Hypothalamus (tissue), 51 donors: ENCODE measurements around the gene YWHAG.
A peak's percentile ranks its signal among the peaks of the same experiment; 100 is the strongest.
"Not testable (repeated sequence)": the region's sequence is repeated elsewhere in the genome, so short reads cannot be mapped to it uniquely, and the experiment has no call there.

Experiments
- DNase-seq, 51 donors: peaks; one replicate each; lab custom pipeline; 2025; lab: John Stamatoyannopoulos, UW

YWHAG gene

DNA sequence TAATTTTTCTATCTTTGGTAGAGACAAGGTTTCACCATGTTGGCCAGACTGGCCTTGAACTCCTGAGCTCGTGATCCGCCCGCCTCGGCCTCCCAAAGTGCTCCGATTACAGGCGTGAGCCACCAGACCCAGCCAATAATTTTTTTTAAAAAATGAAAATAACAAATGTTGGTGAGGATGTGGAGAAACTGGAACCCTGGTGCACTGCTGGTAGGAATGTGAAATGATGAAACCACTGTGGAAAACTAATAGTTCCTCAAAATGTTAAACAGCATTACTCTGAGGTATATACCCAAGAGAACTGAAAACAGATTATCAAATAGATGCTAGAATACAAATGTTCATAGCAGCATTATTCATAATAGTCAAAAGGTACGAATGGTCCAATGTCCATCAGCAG lies 23.0 kb upstream of the YWHAG start:
- DNase-seq: no peak

DNA sequence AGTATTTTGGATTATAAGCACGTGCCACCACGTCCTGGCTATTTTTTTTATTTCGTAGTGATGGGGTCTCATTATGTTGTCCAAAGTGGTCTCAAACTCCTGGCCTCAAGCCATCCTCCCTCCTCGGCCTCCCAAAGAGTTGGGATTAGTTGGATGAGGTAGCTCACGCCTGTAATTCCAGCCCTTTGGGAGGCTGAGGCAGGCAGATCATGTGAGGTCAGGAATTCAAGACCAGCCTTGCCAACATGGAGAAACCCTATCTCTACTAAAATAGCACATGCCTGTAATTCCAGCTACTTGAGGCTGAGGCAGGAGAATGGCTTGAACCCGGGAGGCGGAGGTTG lies 21.8 kb upstream of the YWHAG start:
- no peak for DNase-seq

DNA sequence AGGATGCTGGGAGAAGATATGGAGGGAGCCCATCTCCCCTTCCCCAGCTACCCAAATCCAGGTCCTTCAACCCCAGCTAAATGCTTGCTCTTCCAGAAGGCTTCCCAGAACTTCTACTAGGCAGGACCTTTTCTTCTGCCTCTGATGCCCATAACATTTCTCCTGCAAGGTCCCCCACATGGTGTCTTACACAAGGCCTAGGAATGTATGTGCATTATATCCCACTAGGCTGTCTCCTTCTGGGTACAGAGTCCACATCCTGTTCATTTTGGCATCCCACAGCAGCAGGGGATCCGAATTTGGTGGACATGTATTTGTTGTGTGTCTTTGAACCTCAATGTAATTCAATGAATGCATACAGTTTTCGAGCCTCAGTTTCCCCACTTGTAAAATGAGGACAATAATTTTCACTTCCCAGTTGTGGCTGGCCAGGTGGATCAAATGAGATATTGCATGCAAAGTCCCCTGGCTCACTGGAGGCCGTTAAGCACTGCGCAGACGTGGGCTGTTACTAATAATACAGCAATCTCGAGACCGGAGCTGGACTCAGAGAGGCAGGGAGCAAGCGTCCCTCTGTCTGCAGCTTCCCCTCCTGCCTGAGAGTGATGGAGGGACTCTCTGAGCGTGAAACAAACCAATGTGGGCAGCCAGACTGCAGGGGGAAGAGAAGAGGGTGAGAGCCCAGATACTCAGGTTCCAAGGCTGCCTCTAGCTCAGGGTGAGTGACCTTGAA lies 18.6 kb upstream of the YWHAG start:
- DNase-seq: peak in 1 of 51 donors; percentile 7

DNA sequence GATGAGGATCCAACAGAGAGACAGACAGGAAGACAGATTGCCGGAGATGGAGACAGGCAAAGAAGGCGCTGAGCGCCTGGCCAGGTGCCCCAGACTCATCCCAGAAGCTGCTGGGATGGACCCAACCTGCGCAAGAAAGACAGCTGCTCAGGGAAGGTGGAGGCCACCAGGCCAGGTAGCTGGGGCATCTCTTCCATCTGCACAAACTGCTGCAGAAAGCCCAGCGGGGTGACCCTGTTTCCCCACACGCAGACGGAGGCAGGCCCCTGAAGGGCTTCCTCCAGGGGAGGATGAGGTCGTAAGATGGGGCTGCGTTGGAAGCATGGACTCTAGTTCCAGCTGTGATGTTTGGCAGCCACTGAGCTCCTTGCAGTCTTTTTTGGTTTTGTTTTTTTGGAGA lies 16.5 kb upstream of the YWHAG start:
- no peak for DNase-seq

DNA sequence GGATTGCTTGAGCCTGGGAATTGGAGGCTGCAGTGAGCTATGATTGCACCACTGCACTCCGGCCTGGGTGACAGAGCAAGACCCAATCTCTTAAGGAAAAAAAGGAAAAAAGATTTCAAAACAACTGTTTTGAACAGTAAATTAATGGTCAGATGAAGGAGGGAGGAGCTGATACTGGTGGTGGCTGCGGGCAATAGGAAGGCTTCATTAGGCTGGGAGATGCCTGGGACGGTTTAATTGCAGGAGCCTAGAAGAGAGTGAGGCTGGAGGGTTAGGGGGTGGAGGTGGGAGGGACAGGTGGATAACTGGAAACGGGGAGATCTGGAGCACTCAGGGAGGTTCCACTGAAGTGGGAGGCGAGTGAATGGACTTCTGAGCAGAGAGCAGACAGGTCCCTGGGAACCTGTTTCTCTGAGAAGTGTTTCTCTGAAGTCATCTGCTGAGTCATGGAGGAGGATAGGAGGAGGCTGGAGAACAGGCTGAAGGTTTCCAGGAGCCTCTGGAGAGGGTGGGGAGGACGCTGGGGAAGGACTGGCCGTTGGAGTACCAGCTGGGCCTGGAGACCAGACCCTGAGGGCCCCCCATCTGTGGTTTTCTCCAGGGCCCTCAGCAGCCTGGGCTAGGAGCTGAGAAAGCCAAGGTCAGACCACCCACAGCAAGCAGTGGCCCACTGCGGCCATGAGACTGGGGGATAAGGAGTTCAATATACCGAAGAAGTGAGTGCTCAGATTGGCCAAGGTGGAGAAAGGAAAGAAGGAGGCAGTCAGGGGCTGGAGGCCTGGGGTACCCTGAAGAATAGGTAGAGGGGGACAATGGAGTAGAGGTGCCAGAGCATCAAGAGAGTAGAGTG lies 14.4 kb upstream of the YWHAG start:
- peak in 1 of 51 donors; percentile 15 for DNase-seq

DNA sequence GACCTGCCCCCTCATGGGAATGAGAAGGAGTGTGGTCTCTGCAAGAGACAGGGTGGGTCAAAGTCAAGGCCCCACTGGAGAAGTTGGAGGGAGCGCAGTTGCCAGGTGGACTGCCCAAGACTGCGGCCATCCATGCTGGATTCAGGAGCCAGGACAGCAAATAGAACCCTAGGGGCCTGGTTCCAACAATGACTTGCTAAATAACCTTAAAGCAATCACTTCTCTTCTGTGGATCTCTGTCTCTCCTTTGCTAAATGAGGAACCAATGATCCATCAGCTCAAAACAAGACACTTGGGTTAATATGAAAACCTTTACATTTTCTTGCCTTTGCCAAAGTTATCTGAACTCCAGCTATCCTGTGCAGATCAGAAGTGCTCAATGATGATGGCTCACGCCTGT lies 12.6 kb upstream of the YWHAG start:
- DNase-seq: no peak

DNA sequence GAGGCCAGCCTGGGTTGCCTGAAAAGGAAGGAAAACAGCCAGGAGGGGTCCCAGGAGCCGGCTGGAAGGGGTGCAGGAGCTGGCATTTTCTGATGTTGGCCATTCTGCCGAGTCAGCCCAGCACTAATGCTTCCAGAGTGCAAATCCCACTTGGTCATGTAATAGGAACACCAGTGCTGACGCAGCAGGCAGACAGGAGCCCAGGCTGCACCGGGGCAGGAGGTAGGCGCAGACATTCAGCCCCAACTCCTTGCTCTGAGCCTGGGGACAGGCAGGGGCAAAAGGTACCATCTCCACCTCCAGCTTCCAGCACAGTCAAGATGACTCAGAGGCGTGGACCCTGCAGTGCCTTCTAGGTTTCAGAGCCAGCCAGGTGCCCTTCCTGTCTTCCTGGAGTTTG lies 10.2 kb upstream of the YWHAG start:
- no peak for DNase-seq

DNA sequence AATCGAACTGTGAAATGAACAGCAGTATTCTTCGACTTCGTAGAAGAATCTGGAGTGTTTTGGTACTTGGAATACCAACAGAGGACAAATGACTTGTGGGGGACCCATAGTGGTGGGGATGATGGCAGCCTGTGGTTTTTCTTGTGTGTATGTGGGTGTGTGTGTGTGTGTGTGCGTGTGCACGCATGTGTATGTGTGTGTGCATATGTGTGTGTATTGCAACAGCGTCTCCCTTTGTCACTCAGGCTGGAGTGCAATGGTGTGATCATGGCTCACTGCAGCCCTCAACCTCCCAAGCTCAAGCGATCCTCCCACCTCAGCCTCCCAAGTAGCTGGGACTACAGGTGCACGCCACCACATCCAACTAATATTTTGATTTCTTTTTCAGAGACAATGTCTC lies 9.4 kb upstream of the YWHAG start:
- DNase-seq: no peak

DNA sequence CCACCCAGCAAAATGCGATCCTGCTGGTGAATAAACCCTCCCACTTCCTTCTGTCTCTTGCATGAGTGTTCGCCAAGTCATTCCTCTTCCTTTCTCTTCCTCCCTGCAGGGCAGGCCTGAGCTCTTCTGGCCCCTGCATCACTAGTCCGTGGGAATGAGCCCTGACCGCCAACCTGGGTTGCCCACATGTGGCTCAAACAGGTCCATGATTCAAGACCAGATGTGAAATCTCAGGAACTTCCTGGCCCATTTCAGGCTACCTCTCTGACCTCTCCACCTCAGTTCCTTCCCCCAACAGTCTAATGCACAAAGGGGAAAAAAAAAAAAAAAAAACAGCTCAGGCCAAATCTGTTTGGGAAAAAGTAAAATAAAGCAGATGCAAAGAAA lies 5.4 kb upstream of the YWHAG start:
- peak in 2 of 51 donors; percentile 14 to 50 for DNase-seq

DNA sequence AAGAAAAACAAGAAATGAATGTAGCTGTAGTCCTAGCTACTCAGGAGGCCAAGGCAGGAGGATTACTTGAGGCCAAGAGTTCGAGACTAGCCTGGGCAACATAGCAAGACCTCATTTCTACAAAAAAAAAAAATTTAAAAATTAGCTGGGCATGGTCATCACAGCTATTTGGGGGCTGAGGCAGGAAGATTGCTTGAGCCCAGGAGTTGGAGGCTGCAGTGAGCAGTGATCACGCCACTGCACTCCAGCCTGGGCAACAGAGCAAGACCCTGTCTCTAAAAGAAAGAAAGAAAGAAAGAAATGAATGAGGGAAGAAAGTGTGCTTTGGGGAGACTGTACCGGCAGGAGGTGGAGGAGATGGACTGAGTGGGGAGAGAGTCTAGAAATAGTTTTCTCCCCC lies 5.0 kb upstream of the YWHAG start:
- DNase-seq: not testable (repeated sequence)

DNA sequence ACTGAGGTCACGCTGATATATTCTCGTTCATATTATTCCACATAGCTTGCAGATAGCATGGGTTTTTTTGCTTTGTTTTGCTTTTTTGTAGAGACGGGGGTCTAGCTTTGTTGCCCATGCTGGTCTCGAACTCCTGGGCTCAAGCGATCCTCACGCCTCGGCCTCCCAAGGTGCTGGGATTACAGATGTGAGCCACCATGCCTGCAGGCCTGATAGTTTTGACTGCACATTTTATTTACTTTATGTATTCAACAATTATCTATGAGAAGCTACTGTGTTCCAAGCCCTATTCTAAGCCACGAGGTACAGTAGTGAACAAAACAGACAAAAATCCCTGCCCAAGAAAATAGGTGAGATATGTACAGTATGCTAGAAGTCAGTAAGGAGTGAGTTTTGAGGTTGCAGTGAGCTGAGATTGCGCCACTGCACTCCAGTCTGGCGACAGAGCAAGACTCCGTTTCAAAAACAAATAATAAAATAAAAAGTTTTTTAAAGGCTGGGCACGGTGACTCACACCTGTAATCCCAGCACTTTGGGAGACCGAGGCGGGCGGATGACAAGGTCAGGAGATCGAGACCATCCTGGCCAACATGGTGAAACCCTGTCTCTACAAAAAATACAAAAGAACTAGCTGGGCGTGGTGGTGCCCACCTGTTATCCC lies 1.3 kb upstream of the YWHAG start:
- DNase-seq: no peak

DNA sequence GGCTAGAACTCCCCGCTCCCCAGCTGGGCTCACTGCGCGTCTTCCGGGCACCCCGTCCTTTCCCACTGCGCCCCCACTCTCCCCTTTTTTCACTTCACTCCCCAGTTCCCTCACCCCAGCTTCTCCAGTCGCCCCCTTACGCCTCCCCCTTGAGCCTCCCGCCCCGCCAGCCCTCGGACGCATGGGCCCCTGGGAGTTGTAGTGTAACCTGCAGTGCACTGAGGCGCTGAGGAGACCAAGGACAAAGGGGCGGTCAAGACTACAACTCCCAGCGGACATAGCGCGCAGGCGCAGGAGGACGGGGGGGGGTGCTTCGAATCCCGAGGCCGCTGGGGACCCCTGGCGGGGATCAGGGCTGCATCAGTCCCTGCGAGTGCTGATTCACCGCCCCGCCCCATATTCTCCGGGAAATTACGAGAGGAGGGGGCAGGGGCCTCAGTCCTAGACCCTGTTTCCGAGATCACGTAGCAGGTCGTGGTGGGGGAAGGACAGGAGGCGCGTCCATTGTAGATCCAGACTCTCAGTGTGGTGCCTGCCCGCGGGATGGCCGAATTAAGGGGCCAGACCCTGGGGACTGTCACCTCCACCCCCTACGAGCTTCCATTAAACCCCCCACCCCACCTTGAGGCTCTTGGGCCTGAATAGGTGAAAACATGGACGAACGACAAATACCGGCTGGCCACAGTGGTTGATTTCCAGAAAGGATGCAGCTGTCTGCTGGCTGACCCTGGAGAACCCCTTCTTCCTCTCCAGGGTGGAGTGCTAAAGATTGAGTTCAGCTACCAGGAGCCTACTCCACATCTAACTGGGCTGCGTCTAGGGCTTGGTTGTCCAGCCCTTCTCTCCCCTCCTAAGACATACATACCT lies 553 bp upstream of the YWHAG start:
- DNase-seq: peak; percentile 79 to 100 (median 98)

DNA sequence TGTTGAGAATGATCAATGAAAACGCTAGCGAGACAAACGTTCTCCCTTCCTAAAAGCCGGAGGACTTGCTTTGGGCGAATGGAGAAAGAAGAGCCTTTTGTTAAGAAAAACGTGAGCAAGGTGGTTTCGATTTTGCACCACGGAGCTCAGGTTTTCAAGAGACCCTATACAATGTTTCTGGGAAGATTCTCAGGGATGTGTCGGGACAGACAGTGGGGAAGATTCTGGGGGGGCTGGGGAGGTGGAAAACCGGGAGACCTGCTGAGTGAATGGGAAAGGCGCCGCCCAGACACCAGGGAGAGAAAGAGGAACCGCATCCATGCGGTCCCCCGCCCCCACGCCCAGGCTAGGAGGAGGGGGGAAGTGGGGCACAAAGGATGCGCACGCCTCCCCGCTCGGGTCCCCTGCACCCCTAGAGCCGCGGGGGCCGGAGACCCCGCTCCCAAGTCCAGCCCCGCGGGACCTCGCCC lies 745 bp downstream of the YWHAG start:
- DNase-seq: peak in 50 of 51 donors; percentile 12 to 77 (median 56)

DNA sequence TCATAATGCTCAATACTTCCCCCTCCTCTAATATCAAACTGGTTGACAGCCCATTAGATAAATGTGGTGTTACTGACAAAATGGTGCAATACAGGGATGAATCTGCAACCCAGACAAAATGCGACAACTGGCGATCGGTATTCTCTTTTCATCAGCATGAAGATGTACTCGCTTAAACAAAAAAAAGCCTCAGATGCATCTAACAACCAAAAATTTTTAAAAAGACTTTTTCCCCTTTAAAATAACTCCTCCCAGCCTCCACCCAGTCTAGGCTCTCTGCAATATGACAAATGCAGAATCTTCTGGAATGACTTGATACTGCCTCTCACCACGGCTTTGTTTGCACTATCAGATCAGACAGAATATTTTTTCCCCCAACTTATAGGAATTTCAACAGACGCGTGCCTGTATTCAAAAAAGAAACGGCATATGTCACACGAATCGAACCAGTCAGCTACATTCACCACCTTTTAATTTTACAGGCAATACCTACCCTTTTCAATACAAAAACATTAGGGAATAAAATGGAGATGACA lies 1.2 kb downstream of the YWHAG start:
- DNase-seq: peak in 2 of 51 donors; percentile 67 to 80

DNA sequence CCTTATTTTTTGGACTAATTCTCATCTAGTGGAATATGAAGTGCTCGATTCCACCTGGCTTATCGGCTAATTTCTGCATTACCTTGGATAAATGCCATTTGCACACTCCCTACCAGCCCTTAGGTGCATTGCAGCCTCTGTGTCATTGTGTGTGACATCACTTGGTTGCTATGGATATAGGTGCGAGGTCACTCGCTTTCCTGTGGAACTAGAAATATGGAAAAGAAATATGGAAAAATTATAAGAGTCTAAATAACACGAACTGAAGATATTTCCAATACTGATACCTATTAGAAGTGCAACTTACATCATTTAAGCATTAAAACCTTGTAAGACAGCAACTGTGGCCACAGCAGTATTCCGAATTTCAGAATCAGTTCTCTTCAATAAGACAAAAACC lies 2.0 kb downstream of the YWHAG start:
- no peak for DNase-seq

DNA sequence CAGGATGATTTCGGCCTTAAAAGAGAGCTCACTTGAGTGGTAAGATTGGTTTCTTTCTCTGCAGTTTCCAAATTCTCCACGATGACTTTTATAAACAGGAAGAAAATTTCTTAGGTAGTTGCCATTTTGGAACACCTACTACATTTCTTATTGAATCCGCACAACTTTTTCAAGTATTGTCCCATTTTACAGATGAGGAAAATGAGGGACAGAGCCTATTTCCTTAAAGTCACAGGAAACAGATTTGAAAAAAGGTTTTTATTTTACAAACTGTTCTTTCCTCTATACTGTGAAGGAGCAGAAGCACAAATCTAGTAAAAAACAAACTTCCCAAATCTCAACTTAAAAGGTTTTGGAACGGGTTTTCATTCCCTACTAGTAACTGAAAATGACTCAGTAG lies 2.7 kb downstream of the YWHAG start:
- no peak for DNase-seq

DNA sequence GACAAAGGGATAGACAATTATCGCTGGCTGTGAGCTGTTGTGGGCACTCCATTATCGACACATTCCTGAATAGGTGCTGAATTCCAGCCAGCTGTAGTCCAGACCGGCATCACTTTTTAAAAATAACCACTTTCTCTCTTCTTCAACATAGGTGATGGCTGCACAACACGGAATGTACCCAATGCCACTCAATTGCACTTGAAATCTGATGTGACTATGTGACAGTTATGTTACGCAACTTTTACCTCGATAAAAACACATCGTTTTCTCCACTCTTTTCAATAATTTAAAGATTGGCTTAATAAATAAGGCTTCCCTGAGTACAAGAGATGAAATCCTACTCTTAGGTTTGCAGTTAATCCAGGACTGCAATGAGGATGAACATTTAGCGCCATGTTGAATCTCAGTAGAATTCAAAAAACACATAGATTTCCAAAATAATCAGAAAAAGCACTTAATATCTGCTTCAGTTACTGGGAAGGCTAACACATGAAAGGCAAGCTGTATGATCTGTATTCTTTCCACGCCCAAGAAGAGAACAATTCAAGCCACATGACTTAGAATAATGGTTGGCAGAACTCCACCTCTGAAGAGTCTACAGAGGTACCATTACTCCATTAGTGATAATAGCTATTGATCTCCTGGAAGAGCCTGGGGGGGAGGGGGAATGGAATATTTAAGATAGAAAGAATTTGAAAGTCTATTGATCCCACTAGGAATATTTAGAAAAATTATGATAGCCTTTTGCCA lies 3.6 kb downstream of the YWHAG start:
- DNase-seq: peak in 5 of 51 donors; percentile 3 to 59 (median 36)

DNA sequence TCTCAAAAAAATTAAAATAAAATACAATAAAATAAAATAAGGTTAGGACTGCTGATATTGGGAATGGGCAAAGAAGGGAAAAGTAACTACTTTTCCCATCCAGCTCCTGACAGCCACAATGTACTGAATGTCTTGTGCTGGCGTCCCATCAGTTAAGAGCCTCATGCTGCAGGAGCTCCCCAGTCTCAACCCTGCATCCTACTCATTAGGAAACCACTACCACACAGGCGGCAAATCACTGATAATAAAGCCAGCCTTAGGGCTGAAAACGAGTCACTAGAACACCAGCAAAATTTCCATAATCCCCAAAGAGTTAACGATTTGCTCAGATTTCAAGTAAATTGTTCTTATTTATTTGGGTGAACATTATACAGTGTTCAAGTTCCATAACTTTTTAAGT lies 4.3 kb downstream of the YWHAG start:
- peak in 1 of 51 donors; percentile 10 for DNase-seq

DNA sequence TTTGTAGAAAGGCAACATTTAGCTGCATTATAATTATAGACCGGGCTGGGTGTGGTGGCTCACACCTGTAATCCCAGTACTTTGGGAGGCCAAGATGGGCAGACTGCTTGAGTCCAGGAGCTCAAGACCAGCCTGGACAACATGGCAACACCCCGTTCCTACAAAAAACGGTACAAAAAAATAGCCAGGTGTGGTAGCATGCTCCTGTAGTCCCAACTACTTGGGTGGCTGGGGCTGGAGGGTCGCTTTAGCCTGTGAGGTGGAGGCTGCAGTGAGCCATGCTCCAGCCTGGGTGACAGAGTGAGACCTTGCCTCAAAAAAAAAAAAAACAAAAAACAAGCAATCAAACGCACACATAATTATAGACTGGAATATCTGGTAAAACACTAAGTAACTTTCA lies 5.0 kb downstream of the YWHAG start:
- DNase-seq: no peak

DNA sequence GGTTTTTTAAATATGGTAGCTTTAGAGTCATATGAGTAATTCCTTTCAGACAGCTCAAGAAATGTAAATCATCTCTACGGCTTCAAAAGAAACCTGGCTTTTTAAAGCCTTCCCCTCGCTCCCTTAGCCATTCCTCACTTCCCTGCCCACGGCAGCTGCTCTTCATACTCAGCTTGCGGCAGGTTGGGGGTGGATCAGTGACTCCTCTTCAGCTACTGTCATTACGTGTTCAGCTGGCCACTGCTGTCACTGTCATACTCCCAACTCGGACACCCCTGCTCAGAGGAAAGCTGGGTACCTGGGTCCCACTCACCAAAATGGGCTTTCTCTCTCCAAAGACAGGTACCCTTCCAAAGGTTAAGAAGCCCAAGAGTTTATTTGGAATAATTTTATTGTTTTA lies 6.6 kb downstream of the YWHAG start:
- DNase-seq: peak in 1 of 51 donors; percentile 56
